GM23338 (cell line): ENCODE measurements around the gene ELOVL2. TPM values are rescaled to one million over a fixed set of nuclear protein-coding genes. Genes with fewer than 3 reads are reported as not detected.

Experiments
- ATAC-seq: fragments of 200-7000 bp; cut with Tn5 transposase; 3 replicates; pipeline ENCODE4 v1.9.1; 2020
- DNase-seq: peaks from one replicate; pipeline ENCODE4 v3.0.0-alpha.2; 2015; ENCODE audit warnings: low spot score
- H2AFZ ChIP-seq: fragments of 200-600 bp; sonication (generic); 2 replicates; pipeline ENCODE4 v1.8.0; 2016; ENCODE audit warnings: antibody characterized with exemption, mild to moderate bottlenecking, moderate library complexity
- H3F3A ChIP-seq: fragments of 200-600 bp; sonication (generic); replicated peaks from 2 replicates; pipeline ENCODE4 v1.8.0; 2017; ENCODE audit warnings: antibody characterized with exemption, mixed run types, low read depth
- H3K27ac ChIP-seq: fragments of 200-600 bp; sonication (generic); 2 replicates; pipeline ENCODE4 v1.6.1; 2016; ENCODE audit warnings: low read depth
- H3K27me3 ChIP-seq: fragments of 200-600 bp; sonication (generic); 2 replicates; pipeline ENCODE4 v1.8.0; 2016; ENCODE audit warnings: mild to moderate bottlenecking, mixed run types, moderate library complexity; ENCODE audit not compliant: insufficient read depth
- H3K36me3 ChIP-seq: fragments of 200-600 bp; sonication (generic); 2 replicates; pipeline ENCODE4 v1.8.0; 2016; ENCODE audit warnings: mild to moderate bottlenecking; ENCODE audit not compliant: insufficient read depth
- H3K4me1 ChIP-seq: fragments of 200-600 bp; sonication (generic); 2 replicates; pipeline ENCODE4 v1.8.0; 2016; ENCODE audit warnings: mild to moderate bottlenecking, moderate library complexity; ENCODE audit not compliant: insufficient read depth
- H3K4me2 ChIP-seq: fragments of 200-600 bp; sonication (generic); 2 replicates; pipeline ENCODE4 v1.7.1; 2017; ENCODE audit warnings: mixed run types
- H3K4me3 ChIP-seq: fragments of 200-600 bp; sonication (generic); 2 replicates; pipeline ENCODE4 v1.6.1; 2016; ENCODE audit warnings: mixed run types
- H3K79me2 ChIP-seq: fragments of 200-600 bp; sonication (generic); replicated peaks from 2 replicates; pipeline ENCODE4 v1.8.0; 2017; ENCODE audit warnings: mild to moderate bottlenecking; ENCODE audit not compliant: insufficient read depth
- H3K9me2 ChIP-seq: fragments of 200-600 bp; sonication (generic); 2 replicates; pipeline ENCODE4 v1.8.0; 2017; ENCODE audit not compliant: insufficient read depth
- H4K20me1 ChIP-seq: fragments of 200-600 bp; sonication (generic); replicated peaks from 2 replicates; pipeline ENCODE4 v1.8.0; 2017; ENCODE audit warnings: mild to moderate bottlenecking; ENCODE audit not compliant: insufficient read depth
- H3K27ac Mint-ChIP-seq: 2 replicates; pipeline ENCODE4 v1.8.0; 2020; ENCODE audit warnings: inconsistent platforms, mild to moderate bottlenecking, moderate library complexity, mixed read lengths
- H3K27me3 Mint-ChIP-seq: 3 replicates; pipeline ENCODE4 v1.8.0; 2022; ENCODE audit warnings: low read depth, mild to moderate bottlenecking, moderate library complexity, mixed read lengths, inconsistent platforms; ENCODE audit not compliant: insufficient read depth, poor library complexity
- H3K36me3 Mint-ChIP-seq: 3 replicates; pipeline ENCODE4 v1.8.0; 2021; ENCODE audit warnings: low read depth, mild to moderate bottlenecking, inconsistent platforms, moderate library complexity, mixed read lengths
- H3K4me1 Mint-ChIP-seq: 3 replicates; pipeline ENCODE4 v1.8.0; 2020; ENCODE audit warnings: mild to moderate bottlenecking, inconsistent platforms, mixed read lengths
- H3K4me3 Mint-ChIP-seq: 3 replicates; pipeline ENCODE4 v1.8.0; 2021; ENCODE audit warnings: moderate library complexity, mild to moderate bottlenecking, inconsistent platforms, mixed read lengths
- H3K9me3 Mint-ChIP-seq: 3 replicates; pipeline ENCODE4 v1.8.0; 2020; ENCODE audit warnings: moderate library complexity, mild to moderate bottlenecking, inconsistent platforms, mixed read lengths
- CREB1 ChIP-seq: fragments of 250-450 bp; sonication (Bioruptor Pico); IDR thresholded peaks from 2 replicates; pipeline ENCODE4 v1.5.0; 2020; ENCODE audit warnings: low read depth, mild to moderate bottlenecking, moderate library complexity
- EZH2 ChIP-seq: fragments of 200-600 bp; sonication (generic); IDR thresholded peaks from one replicate; pipeline ENCODE4 v1.8.0; 2017; ENCODE audit warnings: antibody characterized with exemption, mild to moderate bottlenecking, low read depth; ENCODE audit not compliant: unreplicated experiment
- JUNB ChIP-seq: IDR thresholded peaks from one replicate; pipeline ENCODE4 v1.6.1; 2016; ENCODE audit warnings: antibody characterized with exemption; ENCODE audit not compliant: unreplicated experiment
- STAT1 ChIP-seq: IDR thresholded peaks from one replicate; pipeline ENCODE4 v1.6.1; 2016; ENCODE audit warnings: antibody characterized with exemption; ENCODE audit not compliant: unreplicated experiment
- polyA plus RNA-seq: library from polyadenylated mRNA; unstranded; fragments of >200 nt; fragmentation: Nextera tagmentation; extraction: Ambion mirVana; gene quantifications from 2 replicates; pipeline ENCODE4 v1.2.1, GENCODE V29; 2016
- total RNA-seq: library from RNA; depleted of rRNA; stranded (reverse); fragments of >200 nt; shearing (Covaris generic); gene quantifications from 2 replicates; pipeline ENCODE4 v1.2.3, GENCODE V29; 2014
- TF ChIP-seq, protein P1 (sequence below): fragments of 250-450 bp; sonication (Bioruptor Pico); IDR thresholded peaks from 2 replicates; pipeline ENCODE4 v1.5.0; 2020; ENCODE audit warnings: mild to moderate bottlenecking, moderate library complexity
- TF ChIP-seq, protein P2 (sequence below): IDR thresholded peaks from one replicate; pipeline ENCODE4 v1.6.1; 2018; ENCODE audit warnings: antibody characterized with exemption; ENCODE audit not compliant: unreplicated experiment

Gene ELOVL2
- total and polyA plus RNA-seq, 2 experiments from 2014 or later = 1.2 to 1.6 TPM

DNA sequence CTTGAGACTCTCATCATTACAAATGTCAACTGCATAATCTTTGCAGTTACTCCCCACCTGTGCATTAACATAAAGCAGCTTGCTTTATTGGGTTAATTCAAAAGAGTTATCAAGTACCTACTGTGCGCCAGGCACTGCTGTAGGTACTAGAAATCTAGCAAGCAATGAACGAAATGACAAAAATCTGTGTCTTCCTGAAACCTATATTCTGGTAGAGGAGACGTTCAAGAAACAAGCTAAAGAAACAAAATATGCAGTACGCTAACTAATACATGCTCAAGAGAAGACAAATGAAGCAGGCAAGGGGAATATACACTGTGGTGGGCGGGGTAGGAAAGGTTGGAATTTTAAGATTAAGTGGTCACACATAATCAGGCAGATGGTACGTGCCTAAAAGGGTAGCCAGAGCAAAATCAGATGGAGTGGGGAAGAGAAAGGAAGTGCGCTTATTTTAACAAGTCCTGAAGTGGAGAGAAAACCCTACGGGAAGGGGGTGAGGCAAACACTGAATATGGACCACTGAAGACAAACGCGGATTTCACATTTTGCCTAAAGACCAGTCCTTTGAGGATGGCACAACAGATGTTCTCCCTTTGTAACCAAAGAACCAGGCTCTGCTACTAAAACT lies 1.2 kb downstream of the ELOVL2 start (continued):
- TF ChIP-seq, protein P1, sequence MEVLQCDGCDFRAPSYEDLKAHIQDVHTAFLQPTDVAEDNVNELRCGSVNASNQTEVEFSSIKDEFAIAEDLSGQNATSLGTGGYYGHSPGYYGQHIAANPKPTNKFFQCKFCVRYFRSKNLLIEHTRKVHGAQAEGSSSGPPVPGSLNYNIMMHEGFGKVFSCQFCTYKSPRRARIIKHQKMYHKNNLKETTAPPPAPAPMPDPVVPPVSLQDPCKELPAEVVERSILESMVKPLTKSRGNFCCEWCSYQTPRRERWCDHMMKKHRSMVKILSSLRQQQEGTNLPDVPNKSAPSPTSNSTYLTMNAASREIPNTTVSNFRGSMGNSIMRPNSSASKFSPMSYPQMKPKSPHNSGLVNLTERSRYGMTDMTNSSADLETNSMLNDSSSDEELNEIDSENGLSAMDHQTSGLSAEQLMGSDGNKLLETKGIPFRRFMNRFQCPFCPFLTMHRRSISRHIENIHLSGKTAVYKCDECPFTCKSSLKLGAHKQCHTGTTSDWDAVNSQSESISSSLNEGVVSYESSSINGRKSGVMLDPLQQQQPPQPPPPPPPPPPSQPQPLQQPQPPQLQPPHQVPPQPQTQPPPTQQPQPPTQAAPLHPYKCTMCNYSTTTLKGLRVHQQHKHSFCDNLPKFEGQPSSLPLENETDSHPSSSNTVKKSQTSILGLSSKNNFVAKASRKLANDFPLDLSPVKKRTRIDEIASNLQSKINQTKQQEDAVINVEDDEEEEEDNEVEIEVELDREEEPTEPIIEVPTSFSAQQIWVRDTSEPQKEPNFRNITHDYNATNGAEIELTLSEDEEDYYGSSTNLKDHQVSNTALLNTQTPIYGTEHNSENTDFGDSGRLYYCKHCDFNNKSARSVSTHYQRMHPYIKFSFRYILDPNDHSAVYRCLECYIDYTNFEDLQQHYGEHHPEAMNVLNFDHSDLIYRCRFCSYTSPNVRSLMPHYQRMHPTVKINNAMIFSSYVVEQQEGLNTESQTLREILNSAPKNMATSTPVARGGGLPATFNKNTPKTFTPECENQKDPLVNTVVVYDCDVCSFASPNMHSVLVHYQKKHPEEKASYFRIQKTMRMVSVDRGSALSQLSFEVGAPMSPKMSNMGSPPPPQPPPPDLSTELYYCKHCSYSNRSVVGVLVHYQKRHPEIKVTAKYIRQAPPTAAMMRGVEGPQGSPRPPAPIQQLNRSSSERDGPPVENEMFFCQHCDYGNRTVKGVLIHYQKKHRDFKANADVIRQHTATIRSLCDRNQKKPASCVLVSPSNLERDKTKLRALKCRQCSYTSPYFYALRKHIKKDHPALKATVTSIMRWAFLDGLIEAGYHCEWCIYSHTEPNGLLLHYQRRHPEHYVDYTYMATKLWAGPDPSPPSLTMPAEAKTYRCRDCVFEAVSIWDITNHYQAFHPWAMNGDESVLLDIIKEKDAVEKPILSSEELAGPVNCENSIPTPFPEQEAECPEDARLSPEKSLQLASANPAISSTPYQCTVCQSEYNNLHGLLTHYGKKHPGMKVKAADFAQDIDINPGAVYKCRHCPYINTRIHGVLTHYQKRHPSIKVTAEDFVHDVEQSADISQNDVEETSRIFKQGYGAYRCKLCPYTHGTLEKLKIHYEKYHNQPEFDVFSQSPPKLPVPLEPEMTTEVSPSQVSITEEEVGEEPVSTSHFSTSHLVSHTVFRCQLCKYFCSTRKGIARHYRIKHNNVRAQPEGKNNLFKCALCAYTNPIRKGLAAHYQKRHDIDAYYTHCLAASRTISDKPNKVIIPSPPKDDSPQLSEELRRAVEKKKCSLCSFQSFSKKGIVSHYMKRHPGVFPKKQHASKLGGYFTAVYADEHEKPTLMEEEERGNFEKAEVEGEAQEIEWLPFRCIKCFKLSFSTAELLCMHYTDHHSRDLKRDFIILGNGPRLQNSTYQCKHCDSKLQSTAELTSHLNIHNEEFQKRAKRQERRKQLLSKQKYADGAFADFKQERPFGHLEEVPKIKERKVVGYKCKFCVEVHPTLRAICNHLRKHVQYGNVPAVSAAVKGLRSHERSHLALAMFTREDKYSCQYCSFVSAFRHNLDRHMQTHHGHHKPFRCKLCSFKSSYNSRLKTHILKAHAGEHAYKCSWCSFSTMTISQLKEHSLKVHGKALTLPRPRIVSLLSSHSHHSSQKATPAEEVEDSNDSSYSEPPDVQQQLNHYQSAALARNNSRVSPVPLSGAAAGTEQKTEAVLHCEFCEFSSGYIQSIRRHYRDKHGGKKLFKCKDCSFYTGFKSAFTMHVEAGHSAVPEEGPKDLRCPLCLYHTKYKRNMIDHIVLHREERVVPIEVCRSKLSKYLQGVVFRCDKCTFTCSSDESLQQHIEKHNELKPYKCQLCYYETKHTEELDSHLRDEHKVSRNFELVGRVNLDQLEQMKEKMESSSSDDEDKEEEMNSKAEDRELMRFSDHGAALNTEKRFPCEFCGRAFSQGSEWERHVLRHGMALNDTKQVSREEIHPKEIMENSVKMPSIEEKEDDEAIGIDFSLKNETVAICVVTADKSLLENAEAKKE (CRISPR knock-in tag) = no peak
- TF ChIP-seq JUNB (no peak), CREB1 (CRISPR knock-in tag) (no peak), EZH2 (no peak)

DNA sequence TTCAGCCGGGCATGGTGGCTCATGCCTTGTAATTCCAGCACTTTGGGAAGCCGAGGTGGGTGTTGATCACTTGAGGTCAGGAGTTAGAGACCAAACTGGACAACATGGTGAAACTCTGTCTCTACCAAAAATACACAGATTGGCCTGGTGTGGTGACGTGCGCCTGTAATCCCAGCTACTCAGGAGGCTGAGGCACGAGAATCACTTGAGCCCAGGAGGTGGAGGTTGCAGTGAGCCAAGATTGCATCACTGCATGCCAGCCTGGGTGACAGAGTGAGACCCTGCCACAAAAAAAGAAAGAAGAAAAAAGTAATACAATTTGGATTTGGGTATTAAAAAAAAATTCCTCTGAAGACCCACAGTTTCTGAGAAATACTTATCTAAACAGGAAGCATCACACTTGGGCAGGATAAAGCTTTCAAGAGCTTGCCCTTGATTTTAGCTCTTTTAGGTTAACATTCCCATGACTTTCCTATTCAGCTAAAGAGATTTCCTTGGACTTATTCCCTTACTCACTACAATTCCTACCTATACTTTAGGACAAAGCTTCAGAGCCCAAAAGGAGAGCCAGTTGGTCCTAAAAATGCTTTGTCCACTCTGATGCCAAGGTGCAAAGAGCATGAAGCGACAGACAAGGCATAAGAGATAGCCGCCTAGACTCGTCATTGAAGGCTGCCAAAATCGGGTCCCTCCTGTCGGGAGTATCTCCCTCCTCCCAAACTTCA lies 1.9 kb downstream of the ELOVL2 start:
- Mint-ChIP-seq H3K36me3 (no peaks in the 10 kb centered on the region; the same call in 1 of the 3 replicates), H3K27ac (no peak overlapping the region), H3K27me3 (peaks cover 27% of the 10 kb centered on the region), H3K4me1 (peaks cover 16% of the 10 kb centered on the region), H3K9me3 (no peaks in the 10 kb centered on the region; the same call in 2 of the 3 replicates), H3K4me3 (no peak overlapping the region; the same call in 2 of the 3 replicates)
- H3K79me2 ChIP-seq = no peaks in the 10 kb centered on the region
- no peaks in the 10 kb centered on the region for H3K36me3 ChIP-seq
- H2AFZ ChIP-seq = no peak overlapping the region
- no peaks in the 10 kb centered on the region for H3K9me2 ChIP-seq
- no peaks in the 10 kb centered on the region for H4K20me1 ChIP-seq
- peak overlapping the region; percentile 70; the same call in 1 of the 2 replicates for H3K4me3 ChIP-seq
- H3K4me1 ChIP-seq = peaks cover 11% of the 10 kb centered on the region
- H3K4me2 ChIP-seq = peak overlapping the region; percentile 84; the same call in 1 of the 2 replicates
- H3K27me3 ChIP-seq = peaks cover 60% of the 10 kb centered on the region
- no peak overlapping the region for H3K27ac ChIP-seq
- 0 out of 2 replicates have a peak, but pooled peaks cover 5% of the 10 kb centered on the region for H3F3A ChIP-seq
- DNase-seq (no peak), ATAC-seq (no peak)
- TF ChIP-seq STAT1 = no peak
- TF ChIP-seq, protein P2, sequence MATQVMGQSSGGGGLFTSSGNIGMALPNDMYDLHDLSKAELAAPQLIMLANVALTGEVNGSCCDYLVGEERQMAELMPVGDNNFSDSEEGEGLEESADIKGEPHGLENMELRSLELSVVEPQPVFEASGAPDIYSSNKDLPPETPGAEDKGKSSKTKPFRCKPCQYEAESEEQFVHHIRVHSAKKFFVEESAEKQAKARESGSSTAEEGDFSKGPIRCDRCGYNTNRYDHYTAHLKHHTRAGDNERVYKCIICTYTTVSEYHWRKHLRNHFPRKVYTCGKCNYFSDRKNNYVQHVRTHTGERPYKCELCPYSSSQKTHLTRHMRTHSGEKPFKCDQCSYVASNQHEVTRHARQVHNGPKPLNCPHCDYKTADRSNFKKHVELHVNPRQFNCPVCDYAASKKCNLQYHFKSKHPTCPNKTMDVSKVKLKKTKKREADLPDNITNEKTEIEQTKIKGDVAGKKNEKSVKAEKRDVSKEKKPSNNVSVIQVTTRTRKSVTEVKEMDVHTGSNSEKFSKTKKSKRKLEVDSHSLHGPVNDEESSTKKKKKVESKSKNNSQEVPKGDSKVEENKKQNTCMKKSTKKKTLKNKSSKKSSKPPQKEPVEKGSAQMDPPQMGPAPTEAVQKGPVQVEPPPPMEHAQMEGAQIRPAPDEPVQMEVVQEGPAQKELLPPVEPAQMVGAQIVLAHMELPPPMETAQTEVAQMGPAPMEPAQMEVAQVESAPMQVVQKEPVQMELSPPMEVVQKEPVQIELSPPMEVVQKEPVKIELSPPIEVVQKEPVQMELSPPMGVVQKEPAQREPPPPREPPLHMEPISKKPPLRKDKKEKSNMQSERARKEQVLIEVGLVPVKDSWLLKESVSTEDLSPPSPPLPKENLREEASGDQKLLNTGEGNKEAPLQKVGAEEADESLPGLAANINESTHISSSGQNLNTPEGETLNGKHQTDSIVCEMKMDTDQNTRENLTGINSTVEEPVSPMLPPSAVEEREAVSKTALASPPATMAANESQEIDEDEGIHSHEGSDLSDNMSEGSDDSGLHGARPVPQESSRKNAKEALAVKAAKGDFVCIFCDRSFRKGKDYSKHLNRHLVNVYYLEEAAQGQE = no peak
- no peak for TF ChIP-seq EZH2
